Right ventricle myocardium inferior (tissue), 1 donor: ENCODE measurements around the gene MCF2. TPM values are rescaled to one million over a fixed set of nuclear protein-coding genes. Genes with fewer than 3 reads are reported as not detected.
A peak's percentile ranks its signal among the peaks of the same experiment; 100 is the strongest.
"Not testable (repeated sequence)": the region's sequence is repeated elsewhere in the genome, so short reads cannot be mapped to it uniquely, and the experiment has no call there.

Source experiments
- ATAC-seq: fragments of 200-7000 bp; cut with Tn5 transposase; one replicate; pipeline ENCODE4 v1.9.1; 2020; ENCODE audit warnings: mild to moderate bottlenecking, moderate library complexity
- DNase-seq: peaks from one replicate; pipeline ENCODE4 v3.0.0; 2021; ENCODE audit errors: missing footprints
- intact Hi-C: fragments of 100-400 bp; cut with DNase I; formaldehyde crosslinking; loops from one replicate; pipeline ENCODE4 v1.11.0; 2022
- long read RNA-seq: library from polyadenylated mRNA; unstranded; transcript quantifications from one replicate; pipeline ENCODE4 v2.0.0, GENCODE V29; 2021
- total RNA-seq: library from RNA; stranded (reverse); fragmentation: NEBNext Ultra II Directional; extraction: Animal tissue kit (Norgen Biotek cat#: 25700); gene quantifications from one replicate; pipeline ENCODE4 v1.2.1, GENCODE V29; 2021
- donor health status: DM: no; HTN: yes; CAD: no; lungs with severe emphysema.

MCF2 gene, protein sequence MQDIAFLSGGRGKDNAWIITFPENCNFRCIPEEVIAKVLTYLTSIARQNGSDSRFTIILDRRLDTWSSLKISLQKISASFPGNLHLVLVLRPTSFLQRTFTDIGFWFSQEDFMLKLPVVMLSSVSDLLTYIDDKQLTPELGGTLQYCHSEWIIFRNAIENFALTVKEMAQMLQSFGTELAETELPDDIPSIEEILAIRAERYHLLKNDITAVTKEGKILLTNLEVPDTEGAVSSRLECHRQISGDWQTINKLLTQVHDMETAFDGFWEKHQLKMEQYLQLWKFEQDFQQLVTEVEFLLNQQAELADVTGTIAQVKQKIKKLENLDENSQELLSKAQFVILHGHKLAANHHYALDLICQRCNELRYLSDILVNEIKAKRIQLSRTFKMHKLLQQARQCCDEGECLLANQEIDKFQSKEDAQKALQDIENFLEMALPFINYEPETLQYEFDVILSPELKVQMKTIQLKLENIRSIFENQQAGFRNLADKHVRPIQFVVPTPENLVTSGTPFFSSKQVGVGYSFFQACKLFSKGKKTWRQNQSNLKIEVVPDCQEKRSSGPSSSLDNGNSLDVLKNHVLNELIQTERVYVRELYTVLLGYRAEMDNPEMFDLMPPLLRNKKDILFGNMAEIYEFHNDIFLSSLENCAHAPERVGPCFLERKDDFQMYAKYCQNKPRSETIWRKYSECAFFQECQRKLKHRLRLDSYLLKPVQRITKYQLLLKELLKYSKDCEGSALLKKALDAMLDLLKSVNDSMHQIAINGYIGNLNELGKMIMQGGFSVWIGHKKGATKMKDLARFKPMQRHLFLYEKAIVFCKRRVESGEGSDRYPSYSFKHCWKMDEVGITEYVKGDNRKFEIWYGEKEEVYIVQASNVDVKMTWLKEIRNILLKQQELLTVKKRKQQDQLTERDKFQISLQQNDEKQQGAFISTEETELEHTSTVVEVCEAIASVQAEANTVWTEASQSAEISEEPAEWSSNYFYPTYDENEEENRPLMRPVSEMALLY
- total RNA-seq, result 0.30 TPM
- long read RNA-seq, partial matches to known transcripts, result 0 of 1 reads
- long read RNA-seq, other reads (novel, unspliced or antisense), result 1 of 1 reads

- DNase-seq (no peak), ATAC-seq (no peak)
- intact Hi-C loops, result no loop called here
Observed at GRCh38 chrX:139708067-139708466, at the start of gene MCF2. TSS of gene MCF2 (minus strand) at chrX:139708167. CDS start at chrX:139651744, 56,423 bp downstream.

DNA sequence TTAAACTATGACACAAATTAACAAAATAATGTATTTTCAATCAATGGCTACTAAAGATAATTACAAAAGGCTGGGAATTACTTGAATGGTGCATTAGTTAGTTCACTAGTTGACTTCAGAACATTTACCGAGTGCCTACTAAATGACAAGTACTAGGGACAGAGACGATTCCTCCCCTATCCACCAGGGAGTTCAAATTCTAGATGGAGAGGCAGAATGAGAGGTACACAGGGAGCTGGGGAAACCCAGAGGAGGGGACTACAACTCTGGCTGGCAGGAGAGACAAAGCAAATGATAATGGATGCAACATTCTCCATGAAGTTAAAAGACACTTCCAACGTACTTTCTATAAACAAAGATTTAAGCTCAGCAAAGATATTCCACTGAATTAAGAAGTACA lies 43.1 kb upstream of the MCF2 start:
- DNase-seq (no peak), ATAC-seq (no peak)
- intact Hi-C loops, result no loop called here

DNA sequence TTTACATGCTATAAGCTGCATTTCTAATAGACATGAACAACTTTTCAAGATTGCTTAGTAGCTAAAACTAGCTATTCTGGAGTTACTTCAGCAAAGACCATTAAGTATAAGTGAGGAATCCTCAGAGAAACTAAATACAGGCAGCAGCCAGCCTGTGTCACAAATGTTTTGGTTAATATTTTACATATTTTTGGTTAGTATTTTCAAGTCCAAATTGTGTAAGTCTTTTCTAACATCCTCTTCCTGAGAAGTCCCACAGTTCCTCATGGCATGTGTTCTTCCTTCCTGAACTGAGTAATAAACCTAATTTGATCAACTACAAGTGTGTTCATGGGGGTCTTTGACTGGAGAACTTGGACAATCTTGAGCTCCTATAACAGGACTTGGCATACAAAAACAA lies 42.4 kb upstream of the MCF2 start:
- no peak for ATAC-seq
- no peak for DNase-seq
- intact Hi-C loops, result no loop called here

- ATAC-seq, result no peak
- intact Hi-C loops, result no loop called here
Observed at GRCh38 chrX:139739138-139739537, 31.2 kb upstream of the MCF2 start.

GRCh38 chrX:139738581-139738980 lies 30.6 kb upstream of the MCF2 start:
- DNase-seq, result no peak
- no peak for ATAC-seq
- intact Hi-C loops, result no loop called here

More at GRCh38 chrX:139739138-139739537, 31.2 kb upstream of the MCF2 start:
- no peak for DNase-seq

- ATAC-seq (no peak), DNase-seq (no peak)
- intact Hi-C loops, result no loop called here
Observed at GRCh38 chrX:139736151-139736550, 28.2 kb upstream of the MCF2 start.

- ATAC-seq, result no peak
- DNase-seq, result no peak
- intact Hi-C loops, result no loop called here
Observed at GRCh38 chrX:139734996-139735395, 27.0 kb upstream of the MCF2 start.

DNA sequence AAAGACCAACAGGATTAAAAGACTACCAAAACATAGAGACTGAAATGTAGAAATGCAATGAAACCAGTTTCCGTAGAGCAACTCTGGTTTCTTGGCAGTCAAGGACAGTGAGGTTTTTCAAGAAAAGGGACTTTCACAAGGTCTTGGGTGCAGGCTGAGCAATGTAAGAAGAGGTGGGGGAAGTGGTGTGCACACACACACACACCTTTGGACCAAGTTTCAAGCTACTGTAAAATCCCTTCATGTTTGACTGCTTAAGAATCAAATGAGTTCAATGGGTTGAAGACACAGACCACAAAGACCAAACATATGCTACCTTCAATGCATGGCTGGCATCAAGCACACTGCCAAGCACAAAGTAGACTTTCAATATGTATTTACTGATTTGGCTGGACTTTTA lies 17.8 kb upstream of the MCF2 start:
- no peak for ATAC-seq
- no peak for DNase-seq
- intact Hi-C loops, result no loop called here

DNA sequence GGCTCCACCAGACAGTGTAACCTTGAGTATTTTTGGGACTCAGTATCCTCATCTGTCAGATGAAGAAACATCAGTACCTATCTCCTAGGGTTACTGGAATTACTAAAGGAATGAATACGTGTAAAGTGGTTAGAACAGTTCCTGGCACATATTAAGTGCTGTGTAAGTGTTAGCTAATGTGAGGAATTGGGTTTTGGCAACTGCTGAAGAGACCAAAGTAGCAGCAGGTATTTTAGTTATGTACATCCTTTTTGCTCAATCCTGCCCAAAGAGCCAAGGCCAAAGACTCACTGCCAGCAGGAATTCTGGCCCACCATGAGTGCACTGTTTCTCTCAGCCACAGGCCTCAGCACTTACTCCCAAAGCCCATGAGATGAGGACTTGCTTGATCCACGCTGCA lies 16.7 kb upstream of the MCF2 start:
- DNase-seq, result no peak
- intact Hi-C loops, result no loop called here
- no peak for ATAC-seq

DNA sequence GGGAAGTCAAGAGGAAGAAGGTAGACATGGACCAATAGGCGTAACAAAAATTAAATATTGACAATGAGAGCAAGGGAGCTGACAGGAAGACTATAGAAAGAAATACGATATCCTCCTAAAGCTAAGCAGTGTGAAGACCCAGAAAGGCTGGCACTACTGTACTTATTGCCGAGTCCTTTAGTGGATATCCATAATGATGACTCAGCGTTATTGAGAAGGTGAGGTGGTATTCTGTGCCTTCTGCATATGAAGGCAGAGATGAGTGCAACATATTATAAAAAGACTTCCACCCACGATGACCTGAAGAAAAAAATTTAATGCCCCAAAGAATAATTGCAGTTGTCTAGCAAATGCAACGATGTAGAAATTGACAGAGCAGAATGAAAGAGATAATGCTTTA lies 13.0 kb upstream of the MCF2 start:
- no peak for ATAC-seq
- no peak for DNase-seq
- intact Hi-C loops, result no loop called here

DNA sequence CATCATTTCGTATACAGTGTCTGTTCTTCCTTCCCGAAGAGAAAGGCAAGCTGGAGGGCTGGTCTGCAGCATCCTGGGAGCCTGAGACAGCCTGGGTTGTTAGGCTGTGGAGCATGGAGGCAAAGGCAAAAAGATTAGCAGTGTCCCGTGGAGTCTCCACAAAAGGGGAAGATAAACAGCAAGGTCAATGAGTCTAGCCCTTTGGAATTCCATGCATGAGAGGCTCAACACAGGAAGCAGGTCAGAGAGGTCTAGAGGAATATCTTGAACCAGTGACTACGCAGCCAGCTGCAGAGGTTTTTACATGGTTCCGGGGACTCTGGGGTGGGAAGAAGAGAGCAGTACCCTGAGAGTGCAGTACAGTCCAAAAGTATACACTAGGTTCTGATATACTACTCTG lies 12.2 kb upstream of the MCF2 start:
- DNase-seq (no peak), ATAC-seq (no peak)
- intact Hi-C loops, result no loop called here

DNA sequence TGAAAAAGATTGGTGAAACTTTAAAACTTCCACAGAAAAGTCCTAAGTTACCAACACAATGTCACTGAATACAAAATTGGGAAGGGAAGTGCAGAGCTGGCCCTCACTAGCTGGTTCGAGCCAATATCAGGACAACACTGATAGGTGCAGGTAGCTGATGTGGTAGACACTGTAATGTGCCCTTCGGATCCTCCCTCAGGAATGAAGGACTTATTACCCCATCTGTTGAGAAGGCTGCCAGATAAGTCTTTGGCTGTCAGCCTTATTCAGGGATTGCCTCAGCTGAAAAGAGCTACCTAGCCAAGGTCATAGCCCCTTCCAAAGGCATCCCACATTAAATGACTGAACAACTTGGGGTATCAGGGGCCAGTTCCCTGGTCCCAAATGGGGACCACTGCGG lies 5.3 kb downstream of the MCF2 start:
- ATAC-seq, result no peak
- intact Hi-C loops, result no loop called here
- no peak for DNase-seq

- intact Hi-C loops, result no loop called here
- no peak for DNase-seq
- no peak for ATAC-seq
Observed at GRCh38 chrX:139692908-139693307, 15.1 kb downstream of the MCF2 start.

DNA sequence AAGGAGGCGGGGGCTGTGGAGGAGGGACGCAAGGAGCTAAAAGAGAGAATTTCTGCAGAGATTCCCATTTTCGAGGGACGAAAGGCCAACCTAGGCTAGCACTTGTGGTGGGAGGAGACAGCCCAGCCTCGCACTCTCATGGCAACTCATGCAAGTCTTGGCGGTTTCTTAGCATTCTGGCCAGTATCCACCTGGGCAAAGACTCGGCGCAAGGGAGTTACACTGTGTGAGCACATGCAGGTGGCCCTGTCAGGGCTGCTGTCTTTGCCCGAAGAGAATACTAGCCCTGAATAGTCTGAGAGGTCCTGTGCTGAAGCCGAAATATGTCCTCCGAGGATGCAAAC lies 15.5 kb downstream of the MCF2 start:
- intact Hi-C loops, result no loop called here
- DNase-seq (no peak), ATAC-seq (peak; percentile 13)

DNA sequence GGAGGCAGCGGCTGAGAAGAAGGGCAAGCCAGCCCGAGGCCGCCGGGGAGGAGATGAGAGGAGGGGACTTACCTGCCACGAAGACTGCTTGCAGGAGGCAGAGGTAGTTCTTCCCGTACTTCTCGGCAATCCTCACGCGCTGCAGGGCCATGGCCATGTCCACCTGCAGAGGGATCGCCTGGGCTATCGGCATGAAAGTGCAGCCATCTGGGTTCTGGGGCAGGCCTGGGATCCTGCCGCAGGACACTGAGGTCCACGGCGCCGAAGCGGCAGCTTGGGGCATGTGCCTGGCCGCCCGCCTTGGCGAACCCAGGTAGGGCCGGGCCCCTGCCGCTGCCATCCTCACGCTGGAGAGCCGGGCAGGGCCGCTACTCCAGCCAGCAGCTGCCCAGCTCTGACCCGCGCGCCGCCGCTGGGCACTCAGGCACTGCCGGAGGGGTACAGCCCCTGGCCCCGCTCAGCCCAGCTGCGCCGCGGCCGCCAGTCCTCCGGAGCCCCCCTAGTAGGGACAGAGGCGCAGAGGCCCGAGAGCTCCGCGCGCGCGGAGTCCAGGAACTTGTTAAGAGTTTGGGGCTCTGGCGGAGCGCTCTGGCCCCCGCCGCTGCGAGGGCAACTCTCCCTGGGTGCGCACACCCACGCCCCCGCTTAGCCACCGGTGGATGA lies 16.0 kb downstream of the MCF2 start:
- intact Hi-C loops, result no loop called here
- DNase-seq, result no peak
- peak; percentile 26 for ATAC-seq

DNA sequence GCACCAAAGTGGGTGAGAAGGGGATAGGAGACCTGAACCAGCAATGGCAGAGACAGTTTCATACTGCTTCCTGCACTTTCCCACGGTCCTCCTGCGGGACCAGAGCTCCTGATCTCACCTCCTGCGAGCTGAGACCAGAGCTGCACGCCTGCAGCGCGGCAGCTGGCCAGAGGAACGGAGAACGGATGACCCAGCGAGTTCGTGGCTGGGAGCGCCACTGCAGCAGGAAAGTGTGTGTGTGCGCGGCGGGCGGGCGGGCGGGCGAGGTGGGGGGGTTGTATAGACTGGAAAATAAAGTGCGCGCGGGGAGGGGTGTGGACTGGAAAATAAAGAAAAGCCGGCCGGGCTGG lies 16.5 kb downstream of the MCF2 start:
- no peak for ATAC-seq
- no peak for DNase-seq
- intact Hi-C loops, result no loop called here

DNA sequence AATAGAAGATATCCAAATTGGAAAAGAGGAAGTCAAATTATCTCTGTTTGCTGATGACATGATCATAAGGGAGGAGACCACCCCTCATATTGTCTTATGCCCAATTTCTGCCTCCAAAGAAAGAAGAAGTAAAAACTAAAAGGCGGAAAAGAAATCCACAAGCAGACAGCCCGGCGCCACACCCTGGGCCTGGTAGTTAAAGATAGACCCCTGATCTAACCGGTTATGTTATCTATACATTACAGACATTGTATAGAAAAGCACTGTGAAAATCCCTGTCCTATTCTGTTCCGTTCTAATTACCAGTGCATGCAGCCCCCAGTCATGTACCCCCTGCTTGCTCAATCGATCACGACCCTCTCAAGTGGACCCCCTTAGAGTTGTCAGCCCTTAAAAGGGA lies 22.8 kb downstream of the MCF2 start:
- intact Hi-C loops, ATAC-seq: not testable (repeated sequence)

GRCh38 chrX:139680356-139680755 lies 27.6 kb downstream of the MCF2 start:
- ATAC-seq (no peak), DNase-seq (no peak)

More for the DNA sequence above, 22.8 kb downstream of the MCF2 start:
- DNase-seq, result not testable (repeated sequence)

DNA sequence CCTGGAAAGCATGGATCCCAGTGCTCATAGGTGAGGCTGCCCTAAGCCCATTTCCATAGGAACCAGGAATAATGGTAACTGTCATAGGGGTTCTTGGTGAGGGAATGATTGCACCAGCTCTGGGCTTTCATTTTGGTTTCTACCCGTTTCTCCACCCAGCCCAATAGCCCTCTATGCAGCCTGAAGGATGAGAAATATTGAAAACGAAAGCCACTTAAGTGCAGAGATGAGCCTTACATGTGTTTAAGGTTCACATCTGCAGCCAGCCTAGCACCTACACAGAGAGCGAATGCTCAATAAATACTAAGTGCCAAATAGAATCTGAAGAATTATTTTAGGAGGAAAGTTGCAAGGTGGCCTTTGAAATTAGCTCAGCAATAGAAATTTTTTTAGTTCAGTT lies 60.4 kb downstream of the MCF2 start:
- ATAC-seq (no peak), DNase-seq (no peak)
- intact Hi-C loops, result no loop called here

More at GRCh38 chrX:139680356-139680755, 27.6 kb downstream of the MCF2 start:
- intact Hi-C loops, result no loop called here
